SK-N-SH (cell line): ENCODE results near the gene EXOC4. TPM values are rescaled to one million over a fixed set of nuclear protein-coding genes. Genes with fewer than 3 reads are reported as not detected.

ENCODE experiments used
- CTCF ChIA-PET: fragments of 300-600, 350-600 bp; formaldehyde crosslinking; extraction: SDS; loops from one replicate; lab custom pipeline; 2021; lab: Yijun Ruan, JAX
- POLR2A ChIA-PET: fragments of 350-600 bp; sonication (Branson Sonifier 250); formaldehyde crosslinking; extraction: SDS; loops from one replicate; lab custom pipeline; 2020; ENCODE audit warnings: antibody characterized with exemption, inconsistent platforms; lab: Yijun Ruan, JAX
- DNase-seq: peaks from one replicate; pipeline ENCODE4 v3.0.0; 2012
- H2AFZ ChIP-seq: fragments of 200-600 bp; sonication (generic); 2 replicates; pipeline ENCODE4 v1.8.1; 2016; ENCODE audit warnings: antibody characterized with exemption, mild to moderate bottlenecking, low read depth
- H3F3A ChIP-seq: fragments of 200-600 bp; sonication (generic); replicated peaks from 2 replicates; pipeline ENCODE3; 2016; ENCODE audit warnings: antibody characterized with exemption, mild to moderate bottlenecking; ENCODE audit not compliant: insufficient read depth
- H3K27ac ChIP-seq, 2 experiments: fragments of 200-500 bp in 1 of 2; fragments of 200-600 bp in 1 of 2; sonication (Bioruptor generic) in 1 of 2; sonication (generic), shearing (Covaris generic) in 1 of 2; 2 replicates each; pipeline versions ENCODE4 v1.5.1 to v1.6.1; 2014 to 2016; ENCODE audit warnings: low read depth in 2 of 2, inconsistent platforms in 1 of 2, low read length in 1 of 2, mild to moderate bottlenecking in 1 of 2, mixed read lengths in 1 of 2
- H3K27me3 ChIP-seq: fragments of 200-600 bp; sonication (generic), shearing (Covaris generic); 2 replicates; pipeline ENCODE4 v1.6.1; 2016; ENCODE audit warnings: mixed run types; ENCODE audit not compliant: insufficient read depth
- H3K36me3 ChIP-seq, 2 experiments: fragments of 200-500 bp in 1 of 2; fragments of 200-600 bp in 1 of 2; sonication (Bioruptor generic) in 1 of 2; sonication (generic) in 1 of 2; replicated peaks in 1 of 2; 2 replicates each; pipeline versions ENCODE3 to v1.5.1; 2014 to 2016; ENCODE audit warnings: low read length in 1 of 2, mild to moderate bottlenecking in 1 of 2; ENCODE audit not compliant: insufficient read depth in 2 of 2, control insufficient read depth in 1 of 2
- H3K4me1 ChIP-seq, 2 experiments: fragments of 200-500 bp in 1 of 2; fragments of 200-600 bp in 1 of 2; sonication (Bioruptor generic) in 1 of 2; sonication (generic), shearing (Covaris generic) in 1 of 2; 2 replicates each; pipeline versions ENCODE4 v1.5.1 to v1.6.1; 2014 to 2016; ENCODE audit warnings: low read depth in 1 of 2, low read length in 1 of 2, mixed run types in 1 of 2; ENCODE audit not compliant: insufficient read depth in 2 of 2, control insufficient read depth in 1 of 2
- H3K4me2 ChIP-seq: fragments of 200-600 bp; sonication (generic), shearing (Covaris generic); 2 replicates; pipeline ENCODE4 v1.6.1; 2017; ENCODE audit warnings: mixed run types
- H3K4me3 ChIP-seq, 2 experiments: fragments of 200-500 bp in 1 of 2; fragments of 200-600 bp in 1 of 2; sonication (Bioruptor generic) in 1 of 2; sonication (generic), shearing (Covaris generic) in 1 of 2; 2 replicates each; pipeline versions ENCODE4 v1.5.1 to v1.8.1; 2014 to 2016; ENCODE audit warnings: low read depth in 2 of 2, inconsistent platforms in 1 of 2, low read length in 1 of 2, mild to moderate bottlenecking in 1 of 2, mixed read lengths in 1 of 2, moderate library complexity in 1 of 2
- H3K79me2 ChIP-seq: fragments of 200-600 bp; sonication (generic); 2 replicates; pipeline ENCODE4 v1.8.1; 2017; ENCODE audit warnings: mild to moderate bottlenecking; ENCODE audit not compliant: insufficient read depth
- H3K9ac ChIP-seq: fragments of 200-600 bp; sonication (generic); 2 replicates; pipeline ENCODE4 v1.6.1; 2017; ENCODE audit warnings: mixed run types
- H3K9me2 ChIP-seq: fragments of 200-600 bp; sonication (generic); 2 replicates; pipeline ENCODE4 v1.6.1; 2017; ENCODE audit warnings: mixed run types
- H3K9me3 ChIP-seq: fragments of 200-600 bp; sonication (generic); 2 replicates; pipeline ENCODE4 v1.6.1; 2017; ENCODE audit warnings: mixed run types, mild to moderate bottlenecking, moderate library complexity
- H4K20me1 ChIP-seq: fragments of 200-600 bp; sonication (generic); 2 replicates; pipeline ENCODE4 v1.6.1; 2017; ENCODE audit warnings: mild to moderate bottlenecking, mixed run types; ENCODE audit not compliant: insufficient read depth
- CHD2 ChIP-seq: fragments of 150-350 bp; IDR thresholded peaks from 2 replicates; pipeline ENCODE4 v1.6.1; 2018; ENCODE audit warnings: low read length; ENCODE audit not compliant: partially characterized antibody
- ELF1 ChIP-seq: IDR thresholded peaks from 2 replicates; pipeline ENCODE4 v1.4.0; 2012
- EP300 ChIP-seq, 2 experiments: IDR thresholded peaks; 2 replicates each; pipeline versions ENCODE4 v1.4.0 to v1.6.1; 2012; ENCODE audit warnings: borderline replicate concordance in 1 of 2, low read depth in 1 of 2, low read length in 1 of 2
- FOSL2 ChIP-seq: IDR thresholded peaks from 2 replicates; pipeline ENCODE4 v1.4.0; 2012; ENCODE audit warnings: low read depth, mild to moderate bottlenecking, moderate library complexity, borderline replicate concordance
- FOXM1 ChIP-seq: IDR thresholded peaks from 2 replicates; pipeline ENCODE4 v1.4.0; 2012; ENCODE audit warnings: low read depth, mild to moderate bottlenecking
- JUND ChIP-seq: IDR thresholded peaks from 2 replicates; pipeline ENCODE4 v1.4.0; 2012
- MXI1 ChIP-seq: IDR thresholded peaks from 2 replicates; pipeline ENCODE4 v1.6.1; 2012; ENCODE audit warnings: mild to moderate bottlenecking, low read depth, low read length, improper control_type of control experiment
- RCOR1 ChIP-seq: fragments of 150-350 bp; IDR thresholded peaks from 2 replicates; pipeline ENCODE4 v1.6.1; 2017; ENCODE audit warnings: antibody characterized with exemption, low read length
- SMC3 ChIP-seq: IDR thresholded peaks from 2 replicates; pipeline ENCODE4 v1.6.1; 2012; ENCODE audit warnings: low read depth, low read length, improper control_type of control experiment
- WGBS: methylation state at CpG from one replicate; pipeline ENCODE4 v1.1.6; 2017; ENCODE audit warnings: low lambda C conversion rate; 5-methylcytosine and 5-hydroxymethylcytosine counted together
- polyA plus RNA-seq, 3 experiments: library from polyadenylated mRNA; depleted of rRNA; stranded (reverse); fragments of >200 nt; gene quantifications; 2 replicates each; pipeline ENCODE4 v1.2.3, GENCODE V29; 2012
- TF ChIP-seq, protein P1 (sequence below): fragments of 150-350 bp; IDR thresholded peaks from 2 replicates; pipeline ENCODE4 v1.6.1; 2016; ENCODE audit warnings: mild to moderate bottlenecking, low read depth, low read length
- TF ChIP-seq, protein P2 (sequence below): IDR thresholded peaks from 2 replicates; pipeline ENCODE4 v1.4.0; 2012; ENCODE audit warnings: low read depth
- TF ChIP-seq, protein P3 (sequence below): IDR thresholded peaks from 2 replicates; pipeline ENCODE4 v1.4.0; 2012; ENCODE audit warnings: low read depth, borderline replicate concordance
- TF ChIP-seq, protein P4 (sequence below): IDR thresholded peaks from 2 replicates; pipeline ENCODE4; 2012
- TF ChIP-seq, protein P5 (sequence below): IDR thresholded peaks from 2 replicates; pipeline ENCODE4 v1.6.1; 2012; ENCODE audit warnings: mild to moderate bottlenecking, low read depth, low read length, moderate library complexity

EXOC4 gene
- polyA plus RNA-seq, 1 of the 3 experiments (the other 2 are of a cell fraction), result 37.3 TPM

DNA sequence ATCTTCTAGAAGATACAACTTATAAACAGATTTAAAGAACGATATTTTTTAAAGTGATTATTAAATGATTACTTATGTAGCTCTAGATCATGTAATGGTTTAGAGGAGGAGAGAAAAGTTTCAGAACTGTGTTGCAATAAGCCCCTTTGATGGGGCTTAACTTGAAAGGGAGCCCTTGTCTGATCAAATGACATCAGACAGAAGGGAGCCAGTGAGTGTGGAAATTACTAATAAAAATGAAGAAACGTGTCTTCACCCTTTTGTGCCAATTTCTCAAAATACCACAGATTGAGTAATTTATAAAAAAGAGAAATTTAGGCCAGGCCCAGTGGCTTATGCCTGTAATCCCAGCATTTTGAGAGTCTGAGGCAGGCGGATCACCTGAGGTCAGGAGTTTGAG is 318.2 kb downstream of the EXOC4 start:
- ChIA-PET POLR2A (no interaction called here), CTCF (interaction anchor here (0.8 kb wide), 1 partner anchor 173 kb away, joined by 3 read pairs; no protein-coding TSS in a partner anchor)
- Histone ChIP-seq H3K9me3 (no peaks in the 10 kb centered on the region), H3K79me2 (peaks cover 6% of the 10 kb centered on the region; the same call in 1 of the 2 replicates), H2AFZ (no peak overlapping the region), H3K9me2 (no peaks in the 10 kb centered on the region), H3K4me2 (no peak overlapping the region), H3K4me3 (no peak overlapping the region), H3F3A (no peaks in the 10 kb centered on the region), H3K27me3 (no peaks in the 10 kb centered on the region), H3K9ac (no peak overlapping the region), H4K20me1 (no peaks in the 10 kb centered on the region), H3K36me3 (peaks cover 0 to 20% of the 10 kb centered on the region in 2 experiments), H3K27ac (no peak overlapping the region), H3K4me1 (peaks cover 0 to 19% of the 10 kb centered on the region in 2 experiments; a peak in 3 of 4 replicates)
- no peak for DNase-seq
- TF ChIP-seq, protein P1, sequence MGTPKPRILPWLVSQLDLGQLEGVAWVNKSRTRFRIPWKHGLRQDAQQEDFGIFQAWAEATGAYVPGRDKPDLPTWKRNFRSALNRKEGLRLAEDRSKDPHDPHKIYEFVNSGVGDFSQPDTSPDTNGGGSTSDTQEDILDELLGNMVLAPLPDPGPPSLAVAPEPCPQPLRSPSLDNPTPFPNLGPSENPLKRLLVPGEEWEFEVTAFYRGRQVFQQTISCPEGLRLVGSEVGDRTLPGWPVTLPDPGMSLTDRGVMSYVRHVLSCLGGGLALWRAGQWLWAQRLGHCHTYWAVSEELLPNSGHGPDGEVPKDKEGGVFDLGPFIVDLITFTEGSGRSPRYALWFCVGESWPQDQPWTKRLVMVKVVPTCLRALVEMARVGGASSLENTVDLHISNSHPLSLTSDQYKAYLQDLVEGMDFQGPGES, result no peak
- TF ChIP-seq RCOR1 (no peak), FOXM1 (no peak), MXI1 (no peak), SMC3 (no peak), EP300 (IDR thresholded peaks at IDR 0.05; ENCODE audit: borderline replicate concordance in 1 of 2, low read depth in 1 of 2, low read length in 1 of 2) (no peak), JUND (no peak), ELF1 (no peak), CHD2 (no peak), FOSL2 (no peak)
- TF ChIP-seq, protein P2, sequence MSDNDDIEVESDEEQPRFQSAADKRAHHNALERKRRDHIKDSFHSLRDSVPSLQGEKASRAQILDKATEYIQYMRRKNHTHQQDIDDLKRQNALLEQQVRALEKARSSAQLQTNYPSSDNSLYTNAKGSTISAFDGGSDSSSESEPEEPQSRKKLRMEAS, result no peak
- TF ChIP-seq, protein P3, sequence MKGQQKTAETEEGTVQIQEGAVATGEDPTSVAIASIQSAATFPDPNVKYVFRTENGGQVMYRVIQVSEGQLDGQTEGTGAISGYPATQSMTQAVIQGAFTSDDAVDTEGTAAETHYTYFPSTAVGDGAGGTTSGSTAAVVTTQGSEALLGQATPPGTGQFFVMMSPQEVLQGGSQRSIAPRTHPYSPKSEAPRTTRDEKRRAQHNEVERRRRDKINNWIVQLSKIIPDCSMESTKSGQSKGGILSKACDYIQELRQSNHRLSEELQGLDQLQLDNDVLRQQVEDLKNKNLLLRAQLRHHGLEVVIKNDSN, result no peak
- TF ChIP-seq, protein P4, sequence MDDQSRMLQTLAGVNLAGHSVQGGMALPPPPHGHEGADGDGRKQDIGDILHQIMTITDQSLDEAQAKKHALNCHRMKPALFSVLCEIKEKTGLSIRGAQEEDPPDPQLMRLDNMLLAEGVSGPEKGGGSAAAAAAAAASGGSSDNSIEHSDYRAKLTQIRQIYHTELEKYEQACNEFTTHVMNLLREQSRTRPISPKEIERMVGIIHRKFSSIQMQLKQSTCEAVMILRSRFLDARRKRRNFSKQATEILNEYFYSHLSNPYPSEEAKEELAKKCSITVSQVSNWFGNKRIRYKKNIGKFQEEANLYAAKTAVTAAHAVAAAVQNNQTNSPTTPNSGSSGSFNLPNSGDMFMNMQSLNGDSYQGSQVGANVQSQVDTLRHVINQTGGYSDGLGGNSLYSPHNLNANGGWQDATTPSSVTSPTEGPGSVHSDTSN, result no peak
- TF ChIP-seq, protein P5, sequence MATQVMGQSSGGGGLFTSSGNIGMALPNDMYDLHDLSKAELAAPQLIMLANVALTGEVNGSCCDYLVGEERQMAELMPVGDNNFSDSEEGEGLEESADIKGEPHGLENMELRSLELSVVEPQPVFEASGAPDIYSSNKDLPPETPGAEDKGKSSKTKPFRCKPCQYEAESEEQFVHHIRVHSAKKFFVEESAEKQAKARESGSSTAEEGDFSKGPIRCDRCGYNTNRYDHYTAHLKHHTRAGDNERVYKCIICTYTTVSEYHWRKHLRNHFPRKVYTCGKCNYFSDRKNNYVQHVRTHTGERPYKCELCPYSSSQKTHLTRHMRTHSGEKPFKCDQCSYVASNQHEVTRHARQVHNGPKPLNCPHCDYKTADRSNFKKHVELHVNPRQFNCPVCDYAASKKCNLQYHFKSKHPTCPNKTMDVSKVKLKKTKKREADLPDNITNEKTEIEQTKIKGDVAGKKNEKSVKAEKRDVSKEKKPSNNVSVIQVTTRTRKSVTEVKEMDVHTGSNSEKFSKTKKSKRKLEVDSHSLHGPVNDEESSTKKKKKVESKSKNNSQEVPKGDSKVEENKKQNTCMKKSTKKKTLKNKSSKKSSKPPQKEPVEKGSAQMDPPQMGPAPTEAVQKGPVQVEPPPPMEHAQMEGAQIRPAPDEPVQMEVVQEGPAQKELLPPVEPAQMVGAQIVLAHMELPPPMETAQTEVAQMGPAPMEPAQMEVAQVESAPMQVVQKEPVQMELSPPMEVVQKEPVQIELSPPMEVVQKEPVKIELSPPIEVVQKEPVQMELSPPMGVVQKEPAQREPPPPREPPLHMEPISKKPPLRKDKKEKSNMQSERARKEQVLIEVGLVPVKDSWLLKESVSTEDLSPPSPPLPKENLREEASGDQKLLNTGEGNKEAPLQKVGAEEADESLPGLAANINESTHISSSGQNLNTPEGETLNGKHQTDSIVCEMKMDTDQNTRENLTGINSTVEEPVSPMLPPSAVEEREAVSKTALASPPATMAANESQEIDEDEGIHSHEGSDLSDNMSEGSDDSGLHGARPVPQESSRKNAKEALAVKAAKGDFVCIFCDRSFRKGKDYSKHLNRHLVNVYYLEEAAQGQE, result no peak
- 91% methylated on average over 3 of the region's 3 CpGs for WGBS
